PFSK-1 (cell line): ENCODE measurements around the gene CELF4.

Experiments
- FOXP2 ChIP-seq: optimal IDR thresholded peaks from 2 replicates; pipeline ENCODE3; 2011; ENCODE audit warnings: borderline replicate concordance, control low read depth, inconsistent platforms; ENCODE audit not compliant: insufficient read depth; ENCODE audit errors: extremely low read length, extremely low read depth
- POLR2AphosphoS5 ChIP-seq: IDR thresholded peaks from 2 replicates; pipeline ENCODE4 v1.6.1; 2012; ENCODE audit warnings: low read depth, mild to moderate bottlenecking, control low read depth, low read length, moderate library complexity
- SIN3A ChIP-seq: IDR thresholded peaks from 2 replicates; pipeline ENCODE4 v1.6.1; 2012; ENCODE audit warnings: mild to moderate bottlenecking, low read length, moderate library complexity, borderline replicate concordance; ENCODE audit not compliant: insufficient read depth
- TAF1 ChIP-seq: IDR thresholded peaks from 2 replicates; pipeline ENCODE4 v1.6.1; 2012; ENCODE audit warnings: low read length, control low read depth, borderline replicate concordance; ENCODE audit not compliant: insufficient read depth
- TF ChIP-seq, protein P1 (sequence below), 2 experiments: IDR thresholded peaks; 2 replicates each; pipeline versions ENCODE4 v1.6.1 to v1.8.0; 2011 to 2012; ENCODE audit warnings: low read depth in 2 of 2, low read length in 2 of 2, control low read depth in 1 of 2, inconsistent platforms in 1 of 2, mild to moderate bottlenecking in 1 of 2, moderate library complexity in 1 of 2; ENCODE audit not compliant: insufficient read depth in 1 of 2

The CELF4 gene

DNA sequence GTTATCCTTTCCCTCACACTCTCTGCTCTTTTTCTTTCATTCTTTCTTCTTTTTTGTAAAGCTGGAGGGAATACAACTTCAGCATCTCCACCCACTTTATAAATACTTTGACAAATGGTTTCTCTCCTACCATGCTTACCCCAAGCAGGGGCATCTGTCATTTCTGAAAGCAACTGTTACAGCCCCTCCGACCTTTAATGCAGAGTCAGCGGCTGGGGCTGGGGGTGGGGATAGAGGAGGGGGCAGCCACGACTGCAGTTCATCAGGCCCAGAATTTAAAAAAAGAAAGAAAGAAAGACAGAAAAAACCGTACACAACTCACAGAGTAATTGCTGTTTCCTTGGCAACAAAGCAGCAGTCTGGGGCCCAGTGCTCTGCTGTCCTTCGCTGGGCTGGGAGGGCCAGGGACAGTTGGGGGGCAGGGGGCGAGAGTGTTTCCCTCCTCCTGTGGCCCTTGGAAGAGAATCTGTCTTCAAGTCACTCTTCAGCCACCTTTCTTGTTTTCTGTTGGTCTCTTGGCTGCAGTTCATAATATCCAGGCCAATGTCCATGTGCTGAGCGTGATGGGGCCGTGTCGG is 53.8 kb downstream of the CELF4 start:
- TF ChIP-seq TAF1 (no peak), FOXP2 (no peak), SIN3A (no peak), POLR2AphosphoS5 (no peak)
- TF ChIP-seq, protein P1, sequence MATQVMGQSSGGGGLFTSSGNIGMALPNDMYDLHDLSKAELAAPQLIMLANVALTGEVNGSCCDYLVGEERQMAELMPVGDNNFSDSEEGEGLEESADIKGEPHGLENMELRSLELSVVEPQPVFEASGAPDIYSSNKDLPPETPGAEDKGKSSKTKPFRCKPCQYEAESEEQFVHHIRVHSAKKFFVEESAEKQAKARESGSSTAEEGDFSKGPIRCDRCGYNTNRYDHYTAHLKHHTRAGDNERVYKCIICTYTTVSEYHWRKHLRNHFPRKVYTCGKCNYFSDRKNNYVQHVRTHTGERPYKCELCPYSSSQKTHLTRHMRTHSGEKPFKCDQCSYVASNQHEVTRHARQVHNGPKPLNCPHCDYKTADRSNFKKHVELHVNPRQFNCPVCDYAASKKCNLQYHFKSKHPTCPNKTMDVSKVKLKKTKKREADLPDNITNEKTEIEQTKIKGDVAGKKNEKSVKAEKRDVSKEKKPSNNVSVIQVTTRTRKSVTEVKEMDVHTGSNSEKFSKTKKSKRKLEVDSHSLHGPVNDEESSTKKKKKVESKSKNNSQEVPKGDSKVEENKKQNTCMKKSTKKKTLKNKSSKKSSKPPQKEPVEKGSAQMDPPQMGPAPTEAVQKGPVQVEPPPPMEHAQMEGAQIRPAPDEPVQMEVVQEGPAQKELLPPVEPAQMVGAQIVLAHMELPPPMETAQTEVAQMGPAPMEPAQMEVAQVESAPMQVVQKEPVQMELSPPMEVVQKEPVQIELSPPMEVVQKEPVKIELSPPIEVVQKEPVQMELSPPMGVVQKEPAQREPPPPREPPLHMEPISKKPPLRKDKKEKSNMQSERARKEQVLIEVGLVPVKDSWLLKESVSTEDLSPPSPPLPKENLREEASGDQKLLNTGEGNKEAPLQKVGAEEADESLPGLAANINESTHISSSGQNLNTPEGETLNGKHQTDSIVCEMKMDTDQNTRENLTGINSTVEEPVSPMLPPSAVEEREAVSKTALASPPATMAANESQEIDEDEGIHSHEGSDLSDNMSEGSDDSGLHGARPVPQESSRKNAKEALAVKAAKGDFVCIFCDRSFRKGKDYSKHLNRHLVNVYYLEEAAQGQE (IDR thresholded peaks at IDR 0.05; ENCODE audit: insufficient read depth in 1 of 2, low read depth in 2 of 2, low read length in 2 of 2): no peak

DNA sequence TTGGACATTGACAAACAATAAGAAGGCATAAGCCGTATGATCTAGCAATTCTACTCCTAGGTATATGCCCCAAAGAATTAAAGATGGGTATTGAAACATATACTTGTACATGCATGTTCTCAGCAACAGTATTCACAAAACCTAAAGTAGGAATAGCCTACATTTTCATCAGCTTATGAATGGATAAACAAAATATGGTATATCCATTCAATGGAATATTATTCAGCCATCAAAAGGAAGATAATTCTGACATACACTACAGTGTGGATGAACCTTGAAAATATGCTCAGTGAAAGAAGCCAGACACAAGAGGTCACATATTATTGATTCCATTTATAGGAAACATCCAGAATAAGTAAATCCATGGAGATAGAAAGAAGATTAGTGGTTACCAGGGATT is 56.0 kb downstream of the CELF4 start:
- TF ChIP-seq, protein P1 (IDR thresholded peaks at IDR 0.05; ENCODE audit: insufficient read depth in 1 of 2, low read depth in 2 of 2, low read length in 2 of 2): no peak
- no peak for TF ChIP-seq TAF1
- no peak for TF ChIP-seq POLR2AphosphoS5

DNA sequence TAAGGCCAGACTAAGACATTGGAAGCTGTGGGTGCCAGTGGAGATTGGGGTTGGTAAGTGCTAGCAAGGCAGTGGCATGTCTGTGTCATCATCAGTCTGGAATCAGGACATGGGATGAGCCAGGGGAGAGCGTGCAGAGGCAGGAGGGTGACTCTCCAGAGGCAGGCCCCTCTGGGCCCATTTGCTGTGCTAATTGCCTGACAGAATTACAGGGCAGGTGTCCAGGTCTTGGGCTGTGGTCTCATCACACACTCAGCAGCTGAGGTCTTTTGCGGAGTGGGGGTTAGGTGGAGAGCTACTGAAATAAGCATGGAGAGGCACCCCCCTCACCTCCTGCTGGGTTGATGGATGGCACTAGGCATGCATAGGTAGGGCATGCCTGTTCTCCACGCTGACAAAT is 57.4 kb downstream of the CELF4 start:
- TF ChIP-seq TAF1: no peak

DNA sequence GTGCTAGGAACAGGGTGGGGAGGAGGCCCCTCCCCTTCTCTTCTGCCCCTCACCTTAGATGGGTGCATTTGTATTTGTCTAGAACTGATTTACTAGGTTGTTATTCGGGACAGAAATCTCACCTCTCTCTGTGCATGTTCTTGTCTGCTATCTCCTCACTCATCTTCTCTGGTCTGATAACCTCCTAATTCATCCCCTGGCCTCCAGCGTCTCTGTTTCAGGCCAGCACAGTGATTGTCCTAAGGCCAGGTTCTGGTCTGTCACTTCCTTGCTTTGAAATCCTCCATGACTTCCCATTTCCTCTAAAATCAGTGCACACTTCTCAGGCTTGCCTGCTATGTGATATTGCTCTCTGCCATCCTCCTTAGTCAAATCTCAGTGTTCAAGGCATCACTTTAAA is 58.4 kb downstream of the CELF4 start:
- TF ChIP-seq TAF1 (no peak), SIN3A (no peak), POLR2AphosphoS5 (no peak), FOXP2 (no peak)
- TF ChIP-seq, protein P1 (IDR thresholded peaks at IDR 0.05; ENCODE audit: insufficient read depth in 1 of 2, low read depth in 2 of 2, low read length in 2 of 2): no peak

DNA sequence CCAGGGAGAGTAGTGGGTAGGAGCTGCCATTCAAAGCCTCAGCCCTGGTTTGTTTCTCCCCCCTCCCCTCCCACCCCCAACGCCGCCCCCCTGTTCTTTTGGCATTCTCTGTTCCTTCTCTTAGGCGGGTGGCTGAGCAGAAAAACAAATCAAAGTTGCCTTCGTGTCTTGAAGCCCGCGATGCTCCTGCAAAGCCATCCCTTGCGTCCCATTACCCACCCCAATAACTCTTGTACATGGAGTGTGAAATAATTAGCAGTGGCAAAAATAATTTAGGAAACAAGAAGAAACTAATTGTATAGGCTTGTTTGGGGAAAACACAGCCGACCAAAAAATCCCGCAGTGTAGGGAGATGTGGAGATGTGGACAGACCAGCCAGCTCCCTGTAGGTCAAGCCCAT is 59.6 kb downstream of the CELF4 start:
- TF ChIP-seq FOXP2 (no peak), SIN3A (no peak)
- TF ChIP-seq, protein P1 (IDR thresholded peaks at IDR 0.05; ENCODE audit: insufficient read depth in 1 of 2, low read depth in 2 of 2, low read length in 2 of 2): no peak
